RWPE1 (cell line): Measurements from ENCODE around the gene TBC1D25.
"Not testable (repeated sequence)": the region's sequence is repeated elsewhere in the genome, so short reads cannot be mapped to it uniquely, and the experiment has no call there.

Source experiments
- CTCF ChIA-PET: fragments of 350-600 bp; sonication (Branson Sonifier 250); formaldehyde crosslinking; extraction: SDS; loops from one replicate; lab custom pipeline; 2021; lab: Yijun Ruan, JAX
- POLR2A ChIA-PET: fragments of 400-600 bp; formaldehyde crosslinking; extraction: SDS; loops from one replicate; lab custom pipeline; 2020; ENCODE audit warnings: antibody characterized with exemption; ENCODE audit not compliant: low non-redundant PET; lab: Yijun Ruan, JAX
- DNase-seq: peaks from one replicate; pipeline ENCODE4 v3.0.0; 2012; ENCODE audit warnings: low spot score
- H3K27ac ChIP-seq: fragments of 450-650 bp; 2 replicates; pipeline ENCODE4 v1.5.1; 2017
- CTCF ChIP-seq: fragments of 450-650 bp; conservative IDR thresholded peaks from 2 replicates; pipeline ENCODE4 v1.5.1; 2017; ENCODE audit warnings: low read depth, mild to moderate bottlenecking

Gene TBC1D25

GRCh38 chrX:48520976-48521352 lies 18.6 kb upstream of the TBC1D25 start:
- no peak for DNase-seq
- POLR2A ChIA-PET = no interaction called here
- CTCF ChIA-PET = no interaction called here
- no peak for TF ChIP-seq CTCF
- peak overlapping the region; percentile 84 for H3K27ac ChIP-seq

- CTCF ChIA-PET = no interaction called here
- peak within 1 kb of the TSS; percentile 84 for H3K27ac ChIP-seq
- POLR2A ChIA-PET = interaction anchor here (0.6 kb wide), 1 partner anchor 500 kb away, joined by 3 read pairs; no protein-coding TSS in a partner anchor
- peak; percentile 89 for DNase-seq
- TF ChIP-seq CTCF = no peak
These were observed 17.9 kb upstream of the TBC1D25 start, which contains the start of gene EBP for GRCh38 chrX:48521353-48522243. Gene EBP (plus strand): TSS chrX:48521808. CDS start chrX:48523772, 1,964 bp downstream.

GRCh38 chrX:48522291-48522690 lies 17.2 kb upstream of the TBC1D25 start:
- POLR2A ChIA-PET = interaction anchor here (0.6 kb wide), 1 partner anchor 501 kb away, joined by 3 read pairs; no protein-coding TSS in a partner anchor
- TF ChIP-seq CTCF = no peak
- DNase-seq = no peak
- peak overlapping the region; percentile 84 for H3K27ac ChIP-seq
- CTCF ChIA-PET = no interaction called here

GRCh38 chrX:48523682-48524081 lies 15.8 kb upstream of the TBC1D25 start:
- CTCF ChIA-PET = no interaction called here
- peak overlapping the region; percentile 84 for H3K27ac ChIP-seq
- no peak for TF ChIP-seq CTCF
- no peak for DNase-seq
- POLR2A ChIA-PET = no interaction called here

GRCh38 chrX:48525853-48526252 lies 13.7 kb upstream of the TBC1D25 start:
- peak overlapping the region; percentile 34 for H3K27ac ChIP-seq
- POLR2A ChIA-PET, CTCF ChIA-PET, DNase-seq: not testable (repeated sequence)

- CTCF ChIA-PET = interaction anchor here (0.6 to 1.0 kb wide), 2 partner anchors 9 to 65 kb away, joined by 3 to 4 read pairs; partner anchors contain the start of gene TBC1D25
- no peak for DNase-seq
- peak overlapping the region; percentile 96 for H3K27ac ChIP-seq
- POLR2A ChIA-PET = no interaction called here
- TF ChIP-seq CTCF = no peak
These were observed 8.8 kb upstream of the TBC1D25 start for GRCh38 chrX:48530736-48531135.
